HG03039 (cell line): ENCODE measurements around the gene KAT2A.

ENCODE experiments used
- ATAC-seq: cut with Tn5 transposase; IDR thresholded peaks from one replicate; pipeline ENCODE4 v1.9.1; 2021; ENCODE audit warnings: mild to moderate bottlenecking, moderate library complexity; ENCODE audit not compliant: unreplicated experiment

Gene KAT2A

DNA sequence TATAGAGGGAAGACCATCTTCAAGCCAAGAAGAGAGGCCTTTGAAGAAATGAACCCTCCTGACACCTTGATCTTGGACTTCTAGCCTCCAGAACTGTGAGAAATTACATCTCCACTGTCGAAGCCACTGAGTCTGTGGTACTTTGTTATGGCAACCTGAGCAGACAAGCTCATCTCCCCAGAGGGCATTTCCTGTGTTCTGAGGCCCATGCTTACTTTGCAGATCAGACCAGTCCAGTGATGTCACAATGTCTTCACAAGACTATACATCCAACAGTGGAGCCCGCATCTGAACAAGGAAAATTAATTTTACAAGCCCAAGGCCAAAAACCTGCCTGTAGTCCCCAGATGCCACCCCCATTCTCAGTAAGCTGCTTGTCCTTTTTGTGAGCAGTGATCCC, 56.0 kb downstream of the KAT2A start:
- no peak for ATAC-seq
